Measurements from ENCODE around the gene MTCH1.

Gene MTCH1

GRCh38 chr6:36979347-36979742 lies 6.7 kb downstream of the MTCH1 start:
- peak; percentile 68 for TF ChIP-seq CTCF (IDR thresholded peaks at IDR 0.05; ENCODE audit: low read length, missing control alignments)
- peak; percentile 71 for DNase-seq (ENCODE audit: low read depth)
- no peak overlapping the region for H3K4me3 ChIP-seq (replicated peaks; ENCODE audit: low read depth, low read length)

GRCh38 chr6:36978421-36979346 lies 7.3 kb downstream of the MTCH1 start:
- no peak for DNase-seq (ENCODE audit: low read depth)
- H3K4me3 ChIP-seq (replicated peaks; ENCODE audit: low read depth, low read length) = no peak overlapping the region
- no peak for TF ChIP-seq CTCF (IDR thresholded peaks at IDR 0.05; ENCODE audit: low read length, missing control alignments)

- no peak overlapping the region for H3K4me3 ChIP-seq (replicated peaks; ENCODE audit: low read depth, low read length)
- peak; percentile 13 for DNase-seq (ENCODE audit: low read depth)
- peak; percentile 35 for TF ChIP-seq CTCF (IDR thresholded peaks at IDR 0.05; ENCODE audit: low read length, missing control alignments)
These were observed 8.5 kb downstream of the MTCH1 start for GRCh38 chr6:36977470-36977941.

- H3K4me3 ChIP-seq (replicated peaks; ENCODE audit: low read depth, low read length) = no peak overlapping the region
- TF ChIP-seq CTCF (IDR thresholded peaks at IDR 0.05; ENCODE audit: low read length, missing control alignments) = no peak
- no peak for DNase-seq (ENCODE audit: low read depth)
These were observed 9.1 kb downstream of the MTCH1 start for GRCh38 chr6:36976931-36977330.

- DNase-seq (ENCODE audit: low read depth) = no peak
- H3K4me3 ChIP-seq (replicated peaks; ENCODE audit: low read depth, low read length) = no peak overlapping the region
- TF ChIP-seq CTCF (IDR thresholded peaks at IDR 0.05; ENCODE audit: low read length, missing control alignments) = no peak
These were observed 9.5 kb downstream of the MTCH1 start for GRCh38 chr6:36976509-36976908.

GRCh38 chr6:36976007-36976264 lies 10.1 kb downstream of the MTCH1 start:
- H3K4me3 ChIP-seq (replicated peaks; ENCODE audit: low read depth, low read length) = no peak overlapping the region
- no peak for TF ChIP-seq CTCF (IDR thresholded peaks at IDR 0.05; ENCODE audit: low read length, missing control alignments)
- no peak for DNase-seq (ENCODE audit: low read depth)
